ENCODE data around the gene SEMA6B.

- TF ChIP-seq CTCF (IDR thresholded peaks at IDR 0.05 in 8 of 11, conservative IDR thresholded peaks at IDR 0.05 in 3 of 11) (no peak), POLR2AphosphoS5 (IDR thresholded peaks at IDR 0.05) (peak in 1 of 3 donors; percentile 8)
Observed at GRCh38 chr19:4493929-4494690, 65.4 kb downstream of the SEMA6B start.

Measured in spleen (tissue), 7 donors.